GM19351 (cell line): Measurements from ENCODE around the gene ENOSF1.

Experiments
- ATAC-seq: cut with Tn5 transposase; IDR thresholded peaks from one replicate; pipeline ENCODE4 v1.9.1; 2021; ENCODE audit warnings: mild to moderate bottlenecking, moderate library complexity; ENCODE audit not compliant: unreplicated experiment

Gene ENOSF1

GRCh38 chr18:644395-645004 is 67.9 kb downstream of the ENOSF1 start:
- no peak for ATAC-seq

DNA sequence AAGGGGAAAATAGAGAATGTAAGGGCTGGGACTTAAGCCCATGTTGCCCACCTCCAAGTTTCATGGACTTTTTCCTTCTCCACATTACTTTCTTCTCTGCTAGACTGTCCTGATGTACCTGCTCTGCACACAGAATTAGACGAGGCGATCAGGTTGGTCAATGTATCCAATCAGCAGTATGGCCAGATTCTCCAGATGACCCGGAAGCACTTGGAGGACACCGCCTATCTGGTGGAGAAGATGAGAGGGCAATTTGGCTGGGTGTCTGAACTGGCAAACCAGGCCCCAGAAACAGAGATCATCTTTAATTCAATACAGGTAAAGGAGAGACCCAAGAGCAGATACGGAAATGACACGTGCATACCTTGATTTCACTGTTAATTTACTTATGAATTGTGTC is 71.2 kb downstream of the ENOSF1 start:
- no peak for ATAC-seq

- no peak for ATAC-seq
These were observed 77.3 kb downstream of the ENOSF1 start for GRCh38 chr18:635171-635570.

DNA sequence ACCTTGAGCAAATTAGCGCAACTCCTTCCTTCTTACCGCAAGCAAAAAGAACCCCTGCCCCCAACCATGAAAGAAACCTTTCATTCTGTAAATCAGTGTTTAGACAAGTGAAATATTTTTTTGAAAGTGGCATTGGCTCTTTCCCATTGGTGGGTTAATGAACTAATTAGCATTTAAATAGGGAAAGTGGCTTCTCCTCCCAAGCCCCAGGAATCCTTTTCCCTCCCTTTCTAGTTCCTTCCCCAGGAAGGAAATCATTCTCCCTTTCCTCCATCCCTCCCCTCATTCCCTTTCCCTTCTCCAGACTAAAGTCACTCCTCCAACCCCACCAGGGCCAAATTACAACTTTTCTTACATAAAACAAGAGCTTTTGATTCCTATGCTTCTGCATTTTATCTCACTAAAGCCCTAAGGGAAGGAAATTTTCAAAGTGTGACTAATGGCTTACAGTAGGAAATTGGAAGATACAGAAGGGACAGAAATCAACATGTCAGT is 77.8 kb downstream of the ENOSF1 start:
- ATAC-seq = no peak

DNA sequence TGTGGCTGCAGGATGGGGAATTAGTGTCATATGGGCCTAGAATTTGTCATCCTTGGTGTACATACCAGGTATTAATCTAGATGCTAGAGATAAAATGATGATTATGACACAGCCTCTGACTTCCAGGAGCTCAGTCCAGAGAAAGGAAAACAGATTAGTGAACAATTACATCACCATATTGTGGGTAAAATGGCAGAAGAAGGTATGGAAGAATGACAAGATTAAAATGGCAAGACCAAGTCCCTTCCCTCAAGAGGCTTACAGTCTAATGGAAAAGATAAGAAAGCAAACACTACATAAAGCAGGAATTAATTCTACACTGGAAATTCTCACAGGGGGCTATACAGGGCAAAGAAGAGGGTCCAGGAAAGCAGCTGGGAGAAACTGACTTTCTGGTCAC is 80.9 kb downstream of the ENOSF1 start:
- ATAC-seq = no peak

DNA sequence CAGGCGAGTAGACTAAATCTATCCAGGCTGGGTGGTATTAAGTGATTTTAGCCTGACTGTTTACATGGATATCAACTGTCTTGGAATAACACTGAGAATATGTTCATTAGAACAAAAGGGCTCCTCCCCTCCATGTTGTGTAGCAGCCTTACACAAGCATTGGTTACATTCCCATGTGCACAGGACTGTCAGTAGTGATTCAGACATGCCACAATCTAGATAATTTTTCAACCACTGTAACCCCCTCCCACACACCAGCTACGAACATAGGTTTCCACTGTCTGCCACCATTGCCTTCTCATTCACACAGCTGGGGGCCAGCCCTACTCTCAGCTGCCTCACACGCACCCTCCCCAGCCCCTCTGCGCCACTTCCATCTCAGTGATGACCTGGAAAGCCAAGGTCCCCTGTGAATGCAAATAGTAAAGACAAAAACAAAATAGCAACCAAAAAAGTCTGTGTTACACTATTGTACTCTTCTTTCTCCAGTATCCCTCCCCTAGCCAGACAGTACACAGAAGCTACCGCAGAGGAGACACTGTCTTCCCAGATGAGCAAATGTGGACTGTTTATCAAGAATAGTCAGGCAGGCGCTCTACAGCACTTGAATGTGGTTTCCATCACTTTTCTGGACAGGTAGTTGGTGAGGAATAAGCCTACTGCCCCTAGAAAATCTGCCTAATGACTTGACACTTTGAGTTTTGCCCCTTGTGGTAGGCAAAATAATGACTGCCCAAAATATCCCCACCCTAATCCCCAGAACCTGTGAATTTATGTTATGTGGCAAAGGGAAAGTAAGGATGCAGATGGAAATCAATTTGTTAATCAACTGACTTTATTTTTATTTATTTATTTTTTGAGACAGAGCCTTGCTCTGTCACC is 82.9 kb downstream of the ENOSF1 start:
- no peak for ATAC-seq

GRCh38 chr18:627231-627630 is 85.2 kb downstream of the ENOSF1 start:
- ATAC-seq = no peak

- peak; percentile 71 for ATAC-seq
These were observed 88.4 kb downstream of the ENOSF1 start for GRCh38 chr18:623761-624620.

GRCh38 chr18:622289-622688 is 90.1 kb downstream of the ENOSF1 start:
- no peak for ATAC-seq

DNA sequence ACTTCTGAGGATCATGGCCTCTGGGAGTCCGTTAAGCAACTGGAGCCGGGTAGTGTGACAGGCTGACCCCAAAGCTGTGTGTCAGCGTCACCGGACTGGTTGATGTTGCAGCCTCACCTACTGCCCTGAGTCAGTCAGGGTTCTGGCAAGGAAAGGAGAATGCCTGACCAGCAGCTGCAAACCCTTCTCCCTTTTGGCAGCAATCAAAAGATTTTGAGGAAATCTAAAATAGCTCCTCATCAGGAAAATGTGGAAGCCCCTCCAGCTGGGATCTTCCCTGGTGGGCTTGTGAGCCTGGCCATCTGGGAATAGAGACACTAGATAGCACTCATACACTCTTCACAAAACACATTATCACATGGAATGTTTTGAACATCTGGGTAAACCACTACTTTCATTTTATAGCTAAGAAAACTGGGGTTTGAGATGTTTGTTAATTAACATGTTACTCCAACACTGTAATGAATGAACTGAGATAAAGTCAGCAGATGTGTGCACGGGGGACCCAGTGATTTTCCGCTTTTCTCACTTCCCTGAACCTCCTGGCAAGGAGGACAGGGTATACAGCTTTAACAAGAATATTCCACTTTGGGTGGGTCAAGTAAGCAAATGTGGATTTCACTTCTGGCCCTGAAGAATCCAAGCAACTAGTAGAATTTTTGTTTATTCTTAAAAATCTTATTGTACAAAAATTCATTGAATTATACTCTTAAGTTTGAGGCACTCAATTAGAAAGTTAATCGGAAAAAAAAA is 91.0 kb downstream of the ENOSF1 start:
- no peak for ATAC-seq
